GM18508 (cell line): ENCODE data around the gene EIF4ENIF1.
A peak's percentile ranks its signal among the peaks of the same experiment; 100 is the strongest.
"Not testable (repeated sequence)": the region's sequence is repeated elsewhere in the genome, so short reads cannot be mapped to it uniquely, and the experiment has no call there.

ENCODE experiments used
- ATAC-seq: cut with Tn5 transposase; IDR thresholded peaks from one replicate; pipeline ENCODE4 v1.9.1; 2021; ENCODE audit warnings: moderate number of reproducible peaks; ENCODE audit not compliant: insufficient read depth, unreplicated experiment

EIF4ENIF1 gene

GRCh38 chr22:31447337-31447736 is 42.3 kb downstream of the EIF4ENIF1 start:
- no peak for ATAC-seq

DNA sequence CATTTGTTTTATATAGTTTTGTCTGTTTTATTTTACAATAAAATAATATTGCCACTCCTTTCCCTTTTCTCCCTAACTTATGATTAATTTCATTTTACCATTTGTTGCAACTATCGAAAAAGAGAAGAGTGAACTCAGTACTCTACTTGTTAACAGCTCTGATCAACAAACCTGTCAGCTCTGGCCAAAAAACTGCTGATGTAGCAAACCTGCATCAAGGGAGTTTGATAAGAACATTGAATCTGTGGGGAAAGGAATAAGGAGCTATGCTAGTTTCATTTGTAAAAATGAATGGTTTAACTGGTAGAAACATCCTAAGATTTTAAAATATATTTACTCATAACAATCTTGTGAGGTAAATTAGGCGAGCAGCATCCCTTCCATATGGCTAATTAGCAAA is 42.9 kb downstream of the EIF4ENIF1 start:
- no peak for ATAC-seq

GRCh38 chr22:31446208-31446607 is 43.4 kb downstream of the EIF4ENIF1 start:
- ATAC-seq: no peak

DNA sequence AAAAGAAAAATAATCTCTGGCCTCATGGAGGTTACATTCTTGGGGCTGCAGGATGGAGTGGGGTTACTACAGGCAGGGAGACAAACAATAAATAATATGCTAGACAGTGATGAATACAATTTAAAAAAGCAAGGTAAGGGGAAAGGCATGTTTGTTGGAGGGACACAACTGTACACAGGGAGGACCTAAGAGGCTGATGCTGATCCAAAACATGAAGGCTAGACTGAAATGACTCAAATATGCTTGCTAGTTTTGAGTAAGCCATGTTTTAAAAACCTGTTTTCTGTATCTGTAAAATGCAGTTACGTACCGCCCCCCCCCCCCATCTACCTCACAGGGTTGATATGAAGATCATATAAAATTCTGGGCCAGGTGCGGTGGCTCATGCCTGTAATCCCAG is 44.0 kb downstream of the EIF4ENIF1 start:
- no peak for ATAC-seq

GRCh38 chr22:31443516-31443915 is 46.1 kb downstream of the EIF4ENIF1 start:
- no peak for ATAC-seq

GRCh38 chr22:31442768-31443489 is 46.7 kb downstream of the EIF4ENIF1 start:
- no peak for ATAC-seq

- no peak for ATAC-seq
These were observed 48.0 kb downstream of the EIF4ENIF1 start for GRCh38 chr22:31441652-31442051.

GRCh38 chr22:31440681-31441080 is 49.0 kb downstream of the EIF4ENIF1 start:
- ATAC-seq: no peak

GRCh38 chr22:31439808-31440207 is 49.8 kb downstream of the EIF4ENIF1 start:
- no peak for ATAC-seq

GRCh38 chr22:31436132-31436531 is 53.5 kb downstream of the EIF4ENIF1 start:
- ATAC-seq: no peak

GRCh38 chr22:31431950-31432349 is 57.7 kb downstream of the EIF4ENIF1 start:
- ATAC-seq: no peak

- ATAC-seq: no peak
These were observed 64.2 kb downstream of the EIF4ENIF1 start for GRCh38 chr22:31425331-31426050.

DNA sequence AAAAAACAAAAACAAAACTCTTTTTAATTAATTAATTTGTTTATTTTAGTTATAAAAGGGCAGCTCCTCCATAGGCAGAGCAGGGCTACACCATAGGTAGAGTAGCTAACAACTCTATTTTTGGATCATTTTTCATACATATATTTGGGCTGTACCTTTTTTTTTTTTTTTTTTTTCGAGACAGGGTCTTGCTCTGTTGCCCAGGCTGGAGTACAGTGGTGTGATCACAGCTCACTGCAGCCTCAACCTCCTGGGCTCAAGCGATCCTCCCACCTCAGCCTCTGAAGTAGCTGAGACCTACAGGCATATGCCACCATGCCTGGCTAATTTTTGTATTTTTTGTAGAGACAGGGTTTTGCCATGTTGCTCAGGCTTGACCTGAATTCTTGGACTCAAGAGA is 87.3 kb downstream of the EIF4ENIF1 start:
- not testable (repeated sequence) for ATAC-seq

GRCh38 chr22:31400023-31400397 is 89.6 kb downstream of the EIF4ENIF1 start:
- no peak for ATAC-seq

DNA sequence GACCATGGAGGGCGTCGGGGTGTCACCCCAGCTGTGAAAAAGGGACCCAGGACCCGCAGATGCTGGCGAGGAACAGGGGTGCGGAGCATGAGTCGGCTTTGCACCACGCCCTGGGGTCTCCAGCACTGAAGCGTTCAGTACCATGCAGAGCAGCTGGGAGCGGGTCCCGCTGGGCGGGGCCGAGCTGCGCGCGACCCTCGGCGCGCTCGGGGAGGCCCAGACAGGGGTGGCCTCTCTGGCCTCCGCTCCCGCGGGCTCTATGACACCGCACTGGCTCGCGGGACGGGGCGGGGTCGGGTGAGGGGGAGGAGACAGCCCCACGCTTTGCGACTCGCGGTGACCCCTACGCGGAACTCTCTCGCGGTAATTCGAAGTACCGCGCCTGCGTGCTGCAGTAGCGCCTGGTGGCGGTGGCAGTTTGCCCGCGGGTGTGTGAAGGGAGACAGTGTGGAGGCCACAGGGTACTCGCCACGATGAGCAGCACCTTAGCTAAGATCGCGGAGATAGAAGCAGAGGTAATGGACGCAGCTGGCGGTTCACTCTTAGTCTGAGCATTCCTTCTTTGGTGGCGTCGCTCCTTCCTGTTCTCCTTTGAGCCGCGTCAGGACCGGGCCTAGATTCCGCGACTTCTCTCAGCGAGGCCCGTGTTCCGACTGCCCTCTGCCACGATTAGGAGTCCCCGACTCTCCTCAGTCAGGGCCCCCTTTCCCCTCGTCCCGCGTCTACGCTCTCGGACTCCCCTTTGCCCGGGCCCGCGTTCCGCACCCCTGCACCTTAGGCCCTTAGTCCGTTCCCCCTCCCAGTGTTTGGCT is 90.2 kb downstream of the EIF4ENIF1 start, which contains the start of gene DRG1:
DRG1 (plus strand) TSS at position 394 of the 812 bp plus-strand sequence; CDS start at position 474, 80 bp downstream.
- ATAC-seq: peak; percentile 73

- no peak for ATAC-seq
These were observed 91.4 kb downstream of the EIF4ENIF1 start for GRCh38 chr22:31398231-31398630.

DNA sequence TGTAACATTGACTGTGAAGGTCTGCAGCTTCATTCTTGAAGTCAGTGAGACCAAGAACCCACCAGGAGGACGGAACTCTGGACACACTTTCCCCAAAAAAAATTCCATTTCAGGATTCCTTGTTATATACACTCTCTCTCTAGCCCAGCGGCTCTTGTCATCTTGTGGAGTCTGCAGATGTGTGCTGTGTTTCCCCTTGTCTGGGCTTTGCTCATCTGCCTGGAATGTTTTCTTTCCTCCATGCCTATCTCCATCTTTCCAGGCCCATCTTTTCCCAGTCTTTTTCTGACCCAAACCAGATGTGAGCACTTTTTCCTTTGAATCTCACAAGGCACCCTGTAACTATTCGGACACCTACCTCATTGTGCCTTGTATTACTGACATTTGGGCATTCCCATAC is 95.3 kb downstream of the EIF4ENIF1 start:
- no peak for ATAC-seq

DNA sequence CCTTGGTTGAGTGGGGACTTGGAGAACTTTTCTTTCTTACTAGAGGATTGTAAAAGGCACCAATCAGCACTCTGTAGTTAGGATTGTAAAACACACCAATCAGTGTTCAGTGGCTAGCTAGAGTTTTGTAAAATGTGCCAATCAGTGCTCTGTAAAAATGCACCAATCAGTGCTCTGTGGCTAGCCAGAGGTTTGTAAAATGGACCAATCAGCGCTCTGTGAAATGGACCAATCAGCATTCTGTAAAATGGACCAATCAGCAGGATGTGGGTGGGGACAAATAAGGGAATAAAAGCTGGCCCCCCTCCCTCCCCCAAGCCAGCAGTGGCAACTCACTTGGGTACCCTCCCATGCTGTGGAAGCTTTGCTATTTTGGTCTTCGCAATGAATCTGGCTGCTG is 95.7 kb downstream of the EIF4ENIF1 start:
- ATAC-seq: no peak
